Measurements from ENCODE around the gene WIF1. TPM values are rescaled to one million over a fixed set of nuclear protein-coding genes. Genes with fewer than 3 reads are reported as not detected.
A peak's percentile ranks its signal among the peaks of the same experiment; 100 is the strongest.

The WIF1 gene
- total and polyA plus RNA-seq, 10 donors: 0.04 TPM; not detected in 9

DNA sequence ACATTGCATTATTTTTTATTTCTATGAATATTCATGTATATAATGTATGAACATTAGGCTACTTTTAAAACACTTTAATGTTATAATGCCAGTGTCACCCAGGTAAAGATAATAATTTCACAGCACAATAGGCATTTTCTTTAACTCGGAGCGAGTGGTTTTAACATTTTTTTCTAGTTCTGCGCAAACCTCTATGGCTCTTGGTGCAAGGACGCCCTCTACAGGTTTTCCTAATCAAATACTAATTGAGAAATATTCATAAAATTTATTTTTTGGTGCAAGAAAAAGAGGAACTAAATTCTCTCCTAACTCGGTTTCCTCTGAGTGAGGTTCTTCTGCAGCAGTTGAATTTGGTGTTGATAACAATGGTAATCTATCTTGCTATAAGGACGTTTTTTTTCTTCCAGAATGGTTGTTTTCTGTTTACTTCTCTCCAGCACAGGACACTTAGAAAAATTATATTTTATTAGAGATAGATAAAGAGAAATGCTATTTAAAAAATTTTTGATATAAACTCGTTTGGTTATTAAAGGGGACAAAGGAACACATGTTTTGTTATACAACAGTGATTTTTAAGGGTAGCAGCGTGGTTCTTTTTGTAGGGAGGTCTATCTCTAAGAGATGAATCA, 2.4 kb upstream of the WIF1 start:
- no peak overlapping the region for H3K27ac ChIP-seq
- TF ChIP-seq, protein P1, sequence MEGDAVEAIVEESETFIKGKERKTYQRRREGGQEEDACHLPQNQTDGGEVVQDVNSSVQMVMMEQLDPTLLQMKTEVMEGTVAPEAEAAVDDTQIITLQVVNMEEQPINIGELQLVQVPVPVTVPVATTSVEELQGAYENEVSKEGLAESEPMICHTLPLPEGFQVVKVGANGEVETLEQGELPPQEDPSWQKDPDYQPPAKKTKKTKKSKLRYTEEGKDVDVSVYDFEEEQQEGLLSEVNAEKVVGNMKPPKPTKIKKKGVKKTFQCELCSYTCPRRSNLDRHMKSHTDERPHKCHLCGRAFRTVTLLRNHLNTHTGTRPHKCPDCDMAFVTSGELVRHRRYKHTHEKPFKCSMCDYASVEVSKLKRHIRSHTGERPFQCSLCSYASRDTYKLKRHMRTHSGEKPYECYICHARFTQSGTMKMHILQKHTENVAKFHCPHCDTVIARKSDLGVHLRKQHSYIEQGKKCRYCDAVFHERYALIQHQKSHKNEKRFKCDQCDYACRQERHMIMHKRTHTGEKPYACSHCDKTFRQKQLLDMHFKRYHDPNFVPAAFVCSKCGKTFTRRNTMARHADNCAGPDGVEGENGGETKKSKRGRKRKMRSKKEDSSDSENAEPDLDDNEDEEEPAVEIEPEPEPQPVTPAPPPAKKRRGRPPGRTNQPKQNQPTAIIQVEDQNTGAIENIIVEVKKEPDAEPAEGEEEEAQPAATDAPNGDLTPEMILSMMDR (IDR thresholded peaks at IDR 0.05 in 8 of 11, conservative IDR thresholded peaks at IDR 0.05 in 3 of 11): peak in 7 of 11 experiments; percentile 23 to 50 (median 37)
- TF ChIP-seq POLR2A (IDR thresholded peaks at IDR 0.05): no peak
- TF ChIP-seq POLR2AphosphoS5 (IDR thresholded peaks at IDR 0.05): no peak
- 4 to 9% (median 7%) methylated on average over 8 of the region's 8 CpGs for WGBS, 5 donors
- peaks cover 0 to 25% (median 15%) of the 10 kb centered on the region in 6 donors for H3K4me1 ChIP-seq
- no peaks in the 10 kb centered on the region for H3K9me3 ChIP-seq
- DNase-seq: no peak
- H3K36me3 ChIP-seq: no peaks in the 10 kb centered on the region
- H3K4me3 ChIP-seq: no peak overlapping the region
- intact Hi-C loops (cut with DNase I; ENCODE audit: low total_unique reads): loop anchor here (10.0 kb wide), 1 partner anchor 229 kb away; no protein-coding TSS in a partner anchor
- peaks cover 0 to 82% (median 51%) of the 10 kb centered on the region in 7 donors for H3K27me3 ChIP-seq (replicated peaks in 1 of 7)

DNA sequence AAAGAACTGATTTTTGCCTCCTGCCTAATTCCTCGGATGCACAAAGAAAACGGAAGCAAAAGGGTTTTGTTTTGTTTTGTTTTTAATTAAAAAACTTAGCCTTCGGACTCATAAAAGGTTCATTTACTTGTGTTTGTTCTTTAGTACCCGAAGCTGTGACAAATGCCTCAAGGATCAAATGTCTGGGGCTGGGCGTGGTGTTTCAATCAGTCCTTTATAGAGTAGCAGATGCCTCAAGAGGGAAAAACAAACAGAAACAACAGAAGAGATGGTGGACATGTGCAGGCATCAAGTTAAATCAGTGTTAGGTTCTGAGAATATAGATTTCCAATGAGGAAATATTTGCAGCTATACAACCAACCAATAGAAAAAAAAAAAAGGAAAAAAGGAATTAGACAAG, 1.6 kb upstream of the WIF1 start:
- Histone ChIP-seq H3K27ac (no peak overlapping the region), H3K36me3 (no peaks in the 10 kb centered on the region), H3K9me3 (no peaks in the 10 kb centered on the region), H3K27me3 (replicated peaks in 1 of 7) (peaks cover 0 to 90% (median 51%) of the 10 kb centered on the region in 7 donors), H3K4me1 (peaks cover 0 to 25% (median 15%) of the 10 kb centered on the region in 6 donors), H3K4me3 (no peak overlapping the region)
- DNase-seq: no peak
- 79 to 92% (median 83%) methylated on average over 5 of the region's 5 CpGs for WGBS, 5 donors
- intact Hi-C loops (cut with DNase I; ENCODE audit: low total_unique reads): loop anchor here (10.0 kb wide), 1 partner anchor 228 kb away; no protein-coding TSS in a partner anchor
- TF ChIP-seq POLR2AphosphoS5 (IDR thresholded peaks at IDR 0.05): no peak
- no peak for TF ChIP-seq POLR2A (IDR thresholded peaks at IDR 0.05)
- TF ChIP-seq, protein P1 (IDR thresholded peaks at IDR 0.05 in 8 of 11, conservative IDR thresholded peaks at IDR 0.05 in 3 of 11): no peak

DNA sequence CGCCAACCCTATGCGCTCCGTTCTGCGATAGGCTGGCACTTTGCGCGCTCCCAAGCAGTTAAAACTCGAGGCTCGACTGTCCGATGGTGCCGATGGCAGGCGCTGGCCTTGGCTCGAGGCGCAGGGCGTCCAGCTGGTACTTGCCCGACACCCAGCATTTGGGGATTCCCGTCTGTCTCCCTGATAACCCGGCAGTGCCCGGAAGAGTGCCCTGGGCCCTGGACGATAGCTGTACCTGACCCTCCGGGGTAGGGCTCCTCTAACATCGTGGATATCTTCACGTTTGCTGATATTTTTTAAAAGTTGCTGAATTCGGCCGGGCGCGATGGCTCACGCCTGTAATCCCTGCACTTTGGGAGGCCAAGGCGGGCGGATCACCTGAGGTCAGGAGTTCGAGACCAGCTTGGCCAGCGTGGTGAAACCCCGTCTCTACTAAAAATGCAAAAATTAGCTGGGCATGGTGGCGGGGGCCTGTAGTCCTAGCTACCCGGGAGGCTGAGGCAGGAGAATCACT, 908 bp upstream of the WIF1 start:
- Histone ChIP-seq H3K27me3 (replicated peaks in 1 of 7) (peaks cover 0 to 97% (median 51%) of the 10 kb centered on the region in 7 donors), H3K4me3 (peak overlapping the region in 2 of 8 donors; percentile 29 to 63), H3K27ac (no peak overlapping the region), H3K9me3 (no peaks in the 10 kb centered on the region), H3K4me1 (peaks cover 0 to 25% (median 15%) of the 10 kb centered on the region in 6 donors), H3K36me3 (no peaks in the 10 kb centered on the region)
- no peak for DNase-seq
- TF ChIP-seq POLR2AphosphoS5 (IDR thresholded peaks at IDR 0.05): no peak
- TF ChIP-seq POLR2A (IDR thresholded peaks at IDR 0.05): no peak
- TF ChIP-seq, protein P1 (IDR thresholded peaks at IDR 0.05 in 8 of 11, conservative IDR thresholded peaks at IDR 0.05 in 3 of 11): no peak
- intact Hi-C loops (cut with DNase I; ENCODE audit: low total_unique reads): loop anchor here (10.0 kb wide), 1 partner anchor 227 kb away; no protein-coding TSS in a partner anchor
- 80 to 86% (median 86%) methylated on average over 34 of the region's 34 CpGs for WGBS, 5 donors

DNA sequence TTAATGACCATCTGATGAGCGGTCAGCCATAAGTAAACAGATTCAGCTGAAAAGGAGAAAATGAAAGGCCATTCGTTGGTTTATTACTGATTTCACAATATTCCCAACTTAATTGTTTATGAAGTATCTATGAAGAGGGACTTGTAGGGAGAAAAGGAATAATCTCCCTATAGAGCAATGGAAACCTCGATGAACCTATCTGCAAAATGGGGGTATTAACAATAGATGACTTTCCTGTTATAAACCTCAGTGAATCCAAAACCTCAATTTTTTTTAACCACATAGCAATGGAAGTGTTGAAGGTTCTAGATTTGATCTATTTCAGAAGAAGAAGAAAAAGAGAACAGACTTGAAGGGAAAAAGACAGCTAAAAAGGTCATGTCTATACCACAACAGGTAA, 2.0 kb downstream of the WIF1 start:
- Histone ChIP-seq H3K27me3 (replicated peaks in 1 of 7) (peaks cover 0 to 81% (median 41%) of the 10 kb centered on the region in 7 donors), H3K9me3 (no peaks in the 10 kb centered on the region), H3K4me3 (no peak overlapping the region), H3K4me1 (peaks cover 0 to 25% (median 15%) of the 10 kb centered on the region in 6 donors), H3K27ac (no peak overlapping the region), H3K36me3 (no peaks in the 10 kb centered on the region)
- no peak for DNase-seq
- intact Hi-C loops (cut with DNase I; ENCODE audit: low total_unique reads): no loop called here
- 84 to 92% (median 89%) methylated on average over 3 of the region's 3 CpGs for WGBS, 5 donors
- no peak for TF ChIP-seq POLR2AphosphoS5 (IDR thresholded peaks at IDR 0.05)
- TF ChIP-seq POLR2A (IDR thresholded peaks at IDR 0.05): no peak
- TF ChIP-seq, protein P1 (IDR thresholded peaks at IDR 0.05 in 8 of 11, conservative IDR thresholded peaks at IDR 0.05 in 3 of 11): no peak

Data from spleen (tissue), 11 donors.